ENCODE data around the gene CYP1B1. TPM values are rescaled to one million over a fixed set of nuclear protein-coding genes. Genes with fewer than 3 reads are reported as not detected.

The CYP1B1 gene
- total and polyA plus RNA-seq, 2 of the 4 experiments (the other 2 are of a cell fraction), result 0.65 to 1.1 TPM

DNA sequence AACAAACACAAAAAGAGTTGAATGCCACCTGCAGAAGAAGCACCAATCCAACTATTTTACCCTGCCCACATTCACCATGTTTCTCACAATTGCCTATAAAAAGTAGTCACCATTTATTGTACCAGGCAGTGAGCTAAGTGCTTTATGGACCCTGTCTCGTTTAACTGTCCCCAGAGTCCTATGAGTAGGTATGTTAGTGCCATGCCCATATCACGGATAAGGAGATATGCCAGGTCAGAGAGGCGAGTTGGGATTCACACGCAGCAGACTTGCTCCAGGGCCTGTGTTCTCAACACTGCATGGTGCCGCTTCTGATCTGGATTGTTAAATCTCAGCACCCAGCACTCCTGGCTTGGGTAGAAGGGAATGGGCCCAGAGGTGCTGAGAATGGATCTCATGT lies 49.1 kb upstream of the CYP1B1 start (continued):
- no peak for TF ChIP-seq SMC3 (IDR thresholded peaks at IDR 0.05; ENCODE audit: low read depth, low read length)
- TF ChIP-seq RAD21 (IDR thresholded peaks at IDR 0.05; ENCODE audit: low read length), result no peak
- no peak for TF ChIP-seq RFX5 (IDR thresholded peaks at IDR 0.05; ENCODE audit: low read depth, low read length)

DNA sequence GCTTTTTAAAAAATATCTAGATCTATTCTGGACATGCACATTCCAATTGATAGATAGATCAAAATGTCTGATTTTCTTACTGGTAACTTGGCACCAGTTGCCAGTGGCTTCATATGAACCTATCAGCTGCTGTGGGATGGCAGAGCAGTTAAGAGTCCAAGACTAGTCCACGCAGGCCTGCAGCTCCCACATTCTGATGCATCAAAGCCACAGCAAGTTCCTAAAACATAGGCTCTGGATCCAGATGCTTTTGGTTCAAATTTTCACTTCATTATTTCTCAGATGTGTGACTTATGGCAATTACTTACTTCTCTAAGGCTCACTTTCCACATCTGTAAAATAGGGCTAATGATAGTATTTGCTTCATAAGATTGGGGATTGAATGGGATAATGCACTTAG lies 48.0 kb upstream of the CYP1B1 start:
- H4K8ac ChIP-seq (ENCODE audit: low read depth in 2 of 2, low read length in 2 of 2), result no peak overlapping the region
- no peak overlapping the region for H2BK5ac ChIP-seq (ENCODE audit: low read depth, low read length, poor library complexity, severe bottlenecking)
- no peak overlapping the region for H2AK5ac ChIP-seq (ENCODE audit: low read depth, low read length)
- no peaks in the 10 kb centered on the region for H3K9me1 ChIP-seq (ENCODE audit: insufficient read depth, low read length)
- no peaks in the 10 kb centered on the region for H3K79me1 ChIP-seq (ENCODE audit: low read depth in 1 of 2, low read length in 2 of 2)
- in situ Hi-C loops (cut with MboI; ENCODE audit: low sequenced_read_pairs) (no loop called here), intact Hi-C loops (cut with micrococcal nuclease) (no loop called here), dilution Hi-C loops (cut with HindIII; ENCODE audit: low sequenced_read_pairs, unreplicated experiment) (no loop called here)
- H3K14ac ChIP-seq (replicated peaks; ENCODE audit: low read depth, low read length), result no peak overlapping the region
- H4K91ac ChIP-seq (ENCODE audit: insufficient read depth, low read depth, low read length), result no peak overlapping the region
- H3K18ac ChIP-seq (ENCODE audit: low read depth, low read length), result no peak overlapping the region
- DNase-seq, result no peak
- no peak overlapping the region for H3K4ac ChIP-seq (ENCODE audit: low read depth, low read length)
- H3K4me2 ChIP-seq (ENCODE audit: low read depth, low read length), result no peak overlapping the region
- H3K9ac ChIP-seq (ENCODE audit: low read depth, low read length), result no peak overlapping the region
- ATAC-seq (ENCODE audit: low read depth), result no peak
- H4K20me1 ChIP-seq (ENCODE audit: insufficient read depth, low read length), result no peaks in the 10 kb centered on the region
- no TSS peak for BruUV-seq (replicated peaks)
- no peak overlapping the region for H2AFZ ChIP-seq (replicated peaks; ENCODE audit: low read length, poor library complexity)
- ChIA-PET POLR2A (ENCODE audit: unreplicated experiment) (no interaction called here), CTCF (no interaction called here)
- H3K27ac ChIP-seq (ENCODE audit: insufficient read depth, low read length), result no peak overlapping the region
- TF ChIP-seq RCOR1 (IDR thresholded peaks at IDR 0.05; ENCODE audit: insufficient replicate concordance, low read length), result no peak
- TF ChIP-seq, protein P1, sequence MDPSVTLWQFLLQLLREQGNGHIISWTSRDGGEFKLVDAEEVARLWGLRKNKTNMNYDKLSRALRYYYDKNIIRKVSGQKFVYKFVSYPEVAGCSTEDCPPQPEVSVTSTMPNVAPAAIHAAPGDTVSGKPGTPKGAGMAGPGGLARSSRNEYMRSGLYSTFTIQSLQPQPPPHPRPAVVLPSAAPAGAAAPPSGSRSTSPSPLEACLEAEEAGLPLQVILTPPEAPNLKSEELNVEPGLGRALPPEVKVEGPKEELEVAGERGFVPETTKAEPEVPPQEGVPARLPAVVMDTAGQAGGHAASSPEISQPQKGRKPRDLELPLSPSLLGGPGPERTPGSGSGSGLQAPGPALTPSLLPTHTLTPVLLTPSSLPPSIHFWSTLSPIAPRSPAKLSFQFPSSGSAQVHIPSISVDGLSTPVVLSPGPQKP (IDR thresholded peaks at IDR 0.05; ENCODE audit: borderline replicate concordance, low read depth, low read length), result no peak
- no peak for TF ChIP-seq CHD1 (IDR thresholded peaks at IDR 0.05; ENCODE audit: low read depth, low read length)
- no peak for TF ChIP-seq BHLHE40 (IDR thresholded peaks at IDR 0.05; ENCODE audit: low read depth, low read length)
- no peak for TF ChIP-seq CEBPB (IDR thresholded peaks at IDR 0.05; ENCODE audit: low read depth, low read length)
- peaks cover 8% of the 10 kb centered on the region for H3K9me3 ChIP-seq (ENCODE audit: control insufficient read depth, insufficient read depth, low read length)
- H2BK120ac ChIP-seq (ENCODE audit: low read depth, low read length), result no peak overlapping the region
- no peak overlapping the region for H3K4me3 ChIP-seq (ENCODE audit: insufficient read depth, low read depth, low read length)
- peaks cover 15% of the 10 kb centered on the region; the same call in 1 of the 2 replicates for H3K27me3 ChIP-seq (ENCODE audit: control insufficient read depth, insufficient read depth, low read length)
- no peak overlapping the region for H4K5ac ChIP-seq (ENCODE audit: low read depth, low read length)
- no peak overlapping the region for H2BK20ac ChIP-seq (ENCODE audit: low read depth, low read length)
- no peak overlapping the region for H3K56ac ChIP-seq (ENCODE audit: extremely low read depth, insufficient read depth, low read length)
- H3K36me3 ChIP-seq (ENCODE audit: control insufficient read depth, insufficient read depth, low read length), result no peaks in the 10 kb centered on the region
- H2BK15ac ChIP-seq (ENCODE audit: low read depth, low read length), result no peak overlapping the region
- no peak overlapping the region for H3K23ac ChIP-seq (ENCODE audit: low read depth, low read length)
- no peak overlapping the region for H2AK9ac ChIP-seq (replicated peaks; ENCODE audit: low read depth, low read length, poor library complexity)
- H3K4me1 ChIP-seq (ENCODE audit: control insufficient read depth, insufficient read depth, low read length), result no peaks in the 10 kb centered on the region
- 83% methylated on average over 1 of the region's 1 CpG; no CpG with 5 or more reads in 1 of the 2 experiments for WGBS, 2 experiments (ENCODE audit: extremely low coverage in 2 of 2, insufficient read length in 1 of 2)

Measured in IMR-90 (cell line).